ENCODE results near the gene GUK1. TPM values are rescaled to one million over a fixed set of nuclear protein-coding genes. Genes with fewer than 3 reads are reported as not detected.

GUK1 gene, protein sequence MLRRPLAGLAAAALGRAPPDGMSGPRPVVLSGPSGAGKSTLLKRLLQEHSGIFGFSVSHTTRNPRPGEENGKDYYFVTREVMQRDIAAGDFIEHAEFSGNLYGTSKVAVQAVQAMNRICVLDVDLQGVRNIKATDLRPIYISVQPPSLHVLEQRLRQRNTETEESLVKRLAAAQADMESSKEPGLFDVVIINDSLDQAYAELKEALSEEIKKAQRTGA
- 422 and 450 TPM in 2 replicates for total RNA-seq

GRCh38 chr1:228139931-228140723 lies at the start of gene GUK1:
GUK1 (plus strand) TSS chr1:228140279; CDS start chr1:228140303, 24 bp downstream.

GRCh38 chr1:228102791-228103620 lies 37.1 kb upstream of the GUK1 start, which contains the start of gene C1orf35:
C1orf35 (minus strand) TSS chr1:228103325; CDS start chr1:228103227, 98 bp downstream.

GRCh38 chr1:228109073-228109961 lies 30.8 kb upstream of the GUK1 start, which contains the start of gene MRPL55:
MRPL55 (minus strand) TSS chr1:228109299; CDS start chr1:228108260, 1,039 bp downstream.

GRCh38 chr1:228149406-228150119 lies 9.5 kb downstream of the GUK1 start, which contains the start of gene GJC2:
GJC2 (plus strand) TSS chr1:228149930; CDS start chr1:228157759, 7,829 bp downstream.

DNA sequence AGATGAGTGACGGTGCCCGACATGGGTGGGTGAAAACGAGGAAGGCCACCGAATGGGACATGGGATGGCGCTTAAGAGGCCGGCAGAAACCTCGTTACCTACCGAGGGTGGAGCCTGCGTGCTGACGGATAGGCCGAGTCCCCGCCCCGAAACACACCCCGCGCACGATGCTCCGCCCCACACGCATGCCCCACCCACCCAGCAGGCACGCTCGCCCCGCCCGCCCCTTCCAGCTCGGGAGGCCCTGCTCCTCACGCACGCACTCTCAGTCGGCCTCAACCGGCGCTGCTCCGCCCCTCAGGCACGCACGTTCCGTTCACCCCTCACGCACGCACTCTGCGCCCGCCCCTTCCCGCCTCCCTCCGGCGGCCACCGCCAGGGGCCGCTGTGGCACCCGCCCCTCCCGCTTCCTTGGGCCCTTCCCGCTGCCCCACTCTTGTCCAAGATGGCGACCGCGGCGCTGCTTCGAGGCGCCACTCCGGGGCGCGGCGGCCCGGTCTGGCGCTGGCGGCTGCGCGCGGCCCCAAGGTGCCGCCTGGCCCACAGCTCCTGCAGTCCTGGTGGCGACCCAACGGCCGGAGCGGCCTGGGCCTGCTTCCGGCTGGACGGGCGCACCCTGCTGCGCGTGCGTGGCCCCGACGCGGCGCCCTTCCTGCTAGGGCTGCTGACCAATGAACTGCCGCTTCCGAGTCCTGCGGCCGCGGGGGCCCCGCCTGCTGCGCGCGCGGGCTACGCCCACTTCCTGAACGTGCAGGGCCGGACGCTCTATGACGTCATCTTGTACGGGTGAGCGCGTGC lies 25.5 kb downstream of the GUK1 start, which contains the start of gene IBA57:
Gene IBA57 (plus strand): TSS at position 433 of the 798 bp plus-strand sequence. CDS start 13 bp downstream, at position 446.

Other genes with a start within 250 kb of the GUK1 start
- 1.3 and 2.1 TPM in 2 replicates for gene WNT9A, start 192.3 kb upstream of the GUK1 start, total RNA-seq
- gene WNT3A, start 133.3 kb upstream of the GUK1 start, total RNA-seq, result not detected in 2 replicates
- gene ARF1, start 57.6 kb upstream of the GUK1 start, total RNA-seq, result 319 and 341 TPM in 2 replicates
- gene C1orf35, start 37.0 kb upstream of the GUK1 start, total RNA-seq, result 13.3 and 13.4 TPM in 2 replicates
- 62.5 and 76.3 TPM in 2 replicates for gene MRPL55, start 31.0 kb upstream of the GUK1 start, total RNA-seq
- gene GJC2, start 9.7 kb downstream of the GUK1 start, total RNA-seq, result 0.61 and 0.97 TPM in 2 replicates
- gene IBA57, start 25.5 kb downstream of the GUK1 start, total RNA-seq, result 3.9 and 4.6 TPM in 2 replicates
- 1.1 and 1.3 TPM in 2 replicates for gene OBSCN, start 67.8 kb downstream of the GUK1 start, total RNA-seq

Measured in epithelial cell of umbilical artery (primary cell).